HCT116 (cell line): Measurements from ENCODE around the gene ETFA. TPM values are rescaled to one million over a fixed set of nuclear protein-coding genes. Genes with fewer than 3 reads are reported as not detected.

Experiments used
- ATAC-seq: fragments of 200-7000 bp; cut with Tn5 transposase; 2 replicates; pipeline ENCODE4 v1.9.1; 2020; ENCODE audit warnings: mild to moderate bottlenecking, moderate library complexity
- BruUV-seq: library from RNA; stranded (reverse); fragments of 400-500 nt; replicated peaks from 2 replicates; lab custom pipeline; 2021; lab: Mats Ljungman, UMichigan
- CTCF ChIA-PET: fragments of 300-600 bp; sonication (Branson Sonifier 250); formaldehyde crosslinking; loops from one replicate; lab custom pipeline; 2021; ENCODE audit warnings: antibody characterized with exemption; lab: Charles Lee
- POLR2A ChIA-PET: fragments of 300-600, 350-600 bp; sonication (Branson Sonifier 250); formaldehyde crosslinking; loops from one replicate; lab custom pipeline; 2021; ENCODE audit warnings: antibody characterized with exemption; lab: Charles Lee
- RAD21 ChIA-PET, 2 experiments: fragments of 300-600 bp; sonication (Branson Sonifier 250); formaldehyde crosslinking; loops; one replicate each; lab custom pipeline; 2023; ENCODE audit warnings: low total read pairs in 2 of 2; ENCODE audit not compliant: uncharacterized antibody in 2 of 2, unreplicated experiment in 2 of 2, low non-redundant PET in 1 of 2; lab: Charles Lee
- DNase-seq: peaks from one replicate; pipeline ENCODE4 v3.0.0-alpha.2; 2010; ENCODE audit warnings: low read depth, low spot score
- H2AFZ ChIP-seq: fragments of 200-600 bp; shearing (Covaris generic), sonication (generic); 2 replicates; pipeline ENCODE4 v1.6.1; 2017; ENCODE audit warnings: low read depth, mixed run types, mixed read lengths, antibody characterized with exemption, low read length; ENCODE audit not compliant: poor library complexity, severe bottlenecking
- H3K27ac ChIP-seq: 2 replicates; pipeline ENCODE4 v1.5.1; 2012; ENCODE audit warnings: low read depth, low read length
- H3K27me3 ChIP-seq: fragments of 200-600 bp; sonication (generic); 2 replicates; pipeline ENCODE4 v1.6.1; 2016; ENCODE audit warnings: mixed run types, low read length, mixed read lengths; ENCODE audit not compliant: insufficient read depth
- H3K36me3 ChIP-seq, 2 experiments: fragments of 200-500 bp in 1 of 2; fragments of 200-600 bp in 1 of 2; sonication (Bioruptor generic) in 1 of 2; sonication (generic) in 1 of 2; 2 replicates each; pipeline versions ENCODE4 v1.5.1 to v1.6.1; 2014 to 2016; ENCODE audit warnings: low read length in 2 of 2, inconsistent platforms in 1 of 2, mixed read lengths in 1 of 2, mixed run types in 1 of 2; ENCODE audit not compliant: insufficient read depth in 2 of 2, control insufficient read depth in 1 of 2
- H3K4me1 ChIP-seq, 2 experiments: fragments of 200-600 bp in 1 of 2; sonication (generic) in 1 of 2; 2 replicates each; pipeline versions ENCODE4 v1.5.1 to v1.6.1; 2012 to 2017; ENCODE audit warnings: low read length in 2 of 2, inconsistent platforms in 1 of 2, mild to moderate bottlenecking in 1 of 2, mixed read lengths in 1 of 2, mixed run types in 1 of 2, moderate library complexity in 1 of 2; ENCODE audit not compliant: insufficient read depth in 2 of 2, control insufficient read depth in 1 of 2
- H3K4me2 ChIP-seq: fragments of 200-600 bp; sonication (generic); 2 replicates; pipeline ENCODE4 v1.6.1; 2017; ENCODE audit warnings: mixed run types, low read length, mixed read lengths
- H3K4me3 ChIP-seq, 2 experiments: fragments of 200-600 bp in 1 of 2; sonication (generic) in 1 of 2; replicated peaks in 1 of 2; 2 replicates each; pipeline ENCODE4 v1.5.1; 2011 to 2016; ENCODE audit warnings: low read length in 2 of 2, control low read depth in 1 of 2, low read depth in 1 of 2, mild to moderate bottlenecking in 1 of 2, mixed read lengths in 1 of 2, mixed run types in 1 of 2
- H3K79me2 ChIP-seq: fragments of 200-600 bp; sonication (generic); 2 replicates; pipeline ENCODE4 v1.6.1; 2017; ENCODE audit warnings: mild to moderate bottlenecking, mixed run types, low read length, moderate library complexity, mixed read lengths; ENCODE audit not compliant: insufficient read depth
- H3K9ac ChIP-seq: fragments of 200-600 bp; sonication (generic); 2 replicates; pipeline ENCODE4 v1.6.1; 2016; ENCODE audit warnings: low read length, mixed read lengths
- H3K9me2 ChIP-seq: fragments of 200-600 bp; sonication (generic), shearing (Covaris generic); 2 replicates; pipeline ENCODE4 v1.6.1; 2017; ENCODE audit warnings: mixed run types, mild to moderate bottlenecking, moderate library complexity; ENCODE audit not compliant: insufficient read depth
- H3K9me3 ChIP-seq, 2 experiments: fragments of 200-500 bp in 1 of 2; fragments of 200-600 bp in 1 of 2; sonication (Bioruptor generic) in 1 of 2; sonication (generic) in 1 of 2; 2 replicates each; pipeline ENCODE4 v1.6.1; 2014 to 2017; ENCODE audit warnings: low read length in 2 of 2, mixed read lengths in 2 of 2, inconsistent platforms in 1 of 2, low read depth in 1 of 2, mild to moderate bottlenecking in 1 of 2, mixed run types in 1 of 2, moderate library complexity in 1 of 2; ENCODE audit not compliant: control insufficient read depth in 1 of 2, insufficient read depth in 1 of 2
- H4K20me1 ChIP-seq: fragments of 200-600 bp; sonication (generic), shearing (Covaris generic); 2 replicates; pipeline ENCODE4 v1.6.1; 2017; ENCODE audit warnings: mixed run types, mild to moderate bottlenecking, moderate library complexity; ENCODE audit not compliant: insufficient read depth
- CBX3 ChIP-seq: IDR thresholded peaks from 2 replicates; pipeline ENCODE4 v1.6.1; 2012; ENCODE audit warnings: low read depth
- CEBPB ChIP-seq: IDR thresholded peaks from 2 replicates; pipeline ENCODE4 v1.6.1; 2012; ENCODE audit warnings: low read depth
- EGR1 ChIP-seq: IDR thresholded peaks from 2 replicates; pipeline ENCODE4 v1.6.1; 2012; ENCODE audit warnings: low read depth
- ELF1 ChIP-seq: IDR thresholded peaks from 2 replicates; pipeline ENCODE4 v1.6.1; 2012; ENCODE audit warnings: low read depth, borderline replicate concordance
- EZH2 ChIP-seq: fragments of 200-600 bp; sonication (generic); IDR thresholded peaks from 2 replicates; pipeline ENCODE4 v1.6.1; 2017; ENCODE audit warnings: antibody characterized with exemption, mixed run types
- EZH2phosphoT487 ChIP-seq: fragments of 200-600 bp; IDR thresholded peaks from 2 replicates; pipeline ENCODE4 v1.6.1; 2018; ENCODE audit warnings: antibody characterized with exemption, borderline replicate concordance
- FOSL1 ChIP-seq: IDR thresholded peaks from 2 replicates; pipeline ENCODE4 v1.6.1; 2012; ENCODE audit warnings: low read depth
- POLR2AphosphoS5 ChIP-seq: IDR thresholded peaks from 2 replicates; pipeline ENCODE4 v1.6.1; 2011; ENCODE audit warnings: mild to moderate bottlenecking, low read depth, low read length, moderate library complexity
- RAD21 ChIP-seq: IDR thresholded peaks from 2 replicates; pipeline ENCODE4 v1.6.1; 2012; ENCODE audit warnings: low read depth, mild to moderate bottlenecking
- REST ChIP-seq: IDR thresholded peaks from 2 replicates; pipeline ENCODE4 v1.6.1; 2012; ENCODE audit warnings: low read depth
- SIN3A ChIP-seq: IDR thresholded peaks from 2 replicates; pipeline ENCODE4 v1.6.1; 2012; ENCODE audit warnings: low read depth
- SRF ChIP-seq: IDR thresholded peaks from 2 replicates; pipeline ENCODE4 v1.6.1; 2012; ENCODE audit warnings: low read depth
- YY1 ChIP-seq: IDR thresholded peaks from 2 replicates; pipeline ENCODE4 v1.6.1; 2011; ENCODE audit warnings: low read length, low read depth, moderate library complexity, mild to moderate bottlenecking; ENCODE audit not compliant: insufficient replicate concordance; ENCODE audit errors: extremely low read depth
- ZFX ChIP-seq: fragments of 450-650 bp; IDR thresholded peaks from 2 replicates; pipeline ENCODE4 v1.6.1; 2017
- intact Hi-C: fragments of 100-400 bp; cut with micrococcal nuclease; formaldehyde crosslinking; loops from 2 replicates; pipeline ENCODE4 v1.10.0; 2022
- total RNA-seq: library from RNA; stranded (reverse); gene quantifications from one replicate; pipeline ENCODE4 v1.2.1, GENCODE V29; 2021; ENCODE audit not compliant: unreplicated experiment
- TF ChIP-seq, protein P1 (sequence below), 3 experiments: fragments of 200-600 bp in 1 of 3; sonication (generic) in 1 of 3; IDR thresholded peaks in 2 of 3; conservative IDR thresholded peaks in 1 of 3; 2 replicates each; pipeline ENCODE4 v1.5.1; 2012 to 2017; ENCODE audit warnings: low read depth in 2 of 3, low read length in 2 of 3, antibody characterized with exemption in 1 of 3, borderline replicate concordance in 1 of 3, control low read depth in 1 of 3, mild to moderate bottlenecking in 1 of 3, mixed read lengths in 1 of 3, mixed run types in 1 of 3, moderate library complexity in 1 of 3; ENCODE audit not compliant: insufficient read depth in 1 of 3
- TF ChIP-seq, protein P2 (sequence below): IDR thresholded peaks from 2 replicates; pipeline ENCODE4 v1.6.1; 2011; ENCODE audit warnings: mild to moderate bottlenecking, low read length, moderate library complexity; ENCODE audit not compliant: insufficient replicate concordance; ENCODE audit errors: extremely low read depth

Gene ETFA
- total RNA-seq, 1 experiment from 2014 or later: 144 TPM

DNA sequence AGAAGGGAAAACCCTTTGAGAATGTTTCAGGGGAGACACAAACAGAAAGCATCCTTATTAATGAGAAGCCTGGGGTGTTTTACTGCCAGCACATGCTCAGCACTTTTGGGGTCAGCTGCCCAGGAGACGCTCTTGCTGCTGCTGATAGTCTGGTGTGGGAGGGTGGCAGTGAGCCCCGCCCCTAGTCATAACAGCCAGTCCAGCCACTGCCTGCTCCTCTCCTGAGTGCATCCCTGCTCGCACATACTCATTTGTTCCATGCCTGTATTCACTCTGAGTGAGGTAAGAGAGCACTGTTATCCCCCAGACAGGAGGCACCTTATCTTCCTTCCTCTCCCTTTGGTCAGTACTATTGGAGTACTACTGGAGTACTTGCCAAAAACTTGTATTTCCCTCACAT, 101.3 kb downstream of the ETFA start:
- no peaks in the 10 kb centered on the region for H3K9me2 ChIP-seq
- H3K27ac ChIP-seq: no peak overlapping the region
- BruUV-seq: no TSS peak
- ChIA-PET CTCF (no interaction called here), RAD21 (no interaction called here), POLR2A (interaction anchor here (1.5 kb wide), 1 partner anchor 11 kb away, joined by 3 read pairs; no protein-coding TSS in a partner anchor)
- H3K4me1 ChIP-seq: no peaks in the 10 kb centered on the region
- intact Hi-C loops: no loop called here
- H4K20me1 ChIP-seq: no peaks in the 10 kb centered on the region
- no peaks in the 10 kb centered on the region for H3K9me3 ChIP-seq
- H3K79me2 ChIP-seq: no peaks in the 10 kb centered on the region
- no peak overlapping the region for H3K4me2 ChIP-seq
- no peaks in the 10 kb centered on the region for H3K27me3 ChIP-seq
- no peak overlapping the region for H3K9ac ChIP-seq
- no peak for ATAC-seq
- peaks cover 2 to 4% of the 10 kb centered on the region in 2 experiments; a peak in 2 of 4 replicates for H3K36me3 ChIP-seq
- H2AFZ ChIP-seq: no peak overlapping the region
- DNase-seq: no peak
- TF ChIP-seq REST: no peak
- TF ChIP-seq CEBPB: no peak
- TF ChIP-seq, protein P1, sequence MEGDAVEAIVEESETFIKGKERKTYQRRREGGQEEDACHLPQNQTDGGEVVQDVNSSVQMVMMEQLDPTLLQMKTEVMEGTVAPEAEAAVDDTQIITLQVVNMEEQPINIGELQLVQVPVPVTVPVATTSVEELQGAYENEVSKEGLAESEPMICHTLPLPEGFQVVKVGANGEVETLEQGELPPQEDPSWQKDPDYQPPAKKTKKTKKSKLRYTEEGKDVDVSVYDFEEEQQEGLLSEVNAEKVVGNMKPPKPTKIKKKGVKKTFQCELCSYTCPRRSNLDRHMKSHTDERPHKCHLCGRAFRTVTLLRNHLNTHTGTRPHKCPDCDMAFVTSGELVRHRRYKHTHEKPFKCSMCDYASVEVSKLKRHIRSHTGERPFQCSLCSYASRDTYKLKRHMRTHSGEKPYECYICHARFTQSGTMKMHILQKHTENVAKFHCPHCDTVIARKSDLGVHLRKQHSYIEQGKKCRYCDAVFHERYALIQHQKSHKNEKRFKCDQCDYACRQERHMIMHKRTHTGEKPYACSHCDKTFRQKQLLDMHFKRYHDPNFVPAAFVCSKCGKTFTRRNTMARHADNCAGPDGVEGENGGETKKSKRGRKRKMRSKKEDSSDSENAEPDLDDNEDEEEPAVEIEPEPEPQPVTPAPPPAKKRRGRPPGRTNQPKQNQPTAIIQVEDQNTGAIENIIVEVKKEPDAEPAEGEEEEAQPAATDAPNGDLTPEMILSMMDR (IDR thresholded peaks at IDR 0.05 in 2 of 3, conservative IDR thresholded peaks at IDR 0.05 in 1 of 3; ENCODE audit: borderline replicate concordance in 1 of 3, insufficient read depth in 1 of 3, low read depth in 2 of 3, low read length in 2 of 3): no peak
- TF ChIP-seq FOSL1: no peak
- TF ChIP-seq POLR2AphosphoS5: no peak
- TF ChIP-seq SIN3A: no peak
- no peak for TF ChIP-seq EZH2
- no peak for TF ChIP-seq EZH2phosphoT487
- TF ChIP-seq ZFX: no peak
- TF ChIP-seq CBX3: no peak
- TF ChIP-seq, protein P2, sequence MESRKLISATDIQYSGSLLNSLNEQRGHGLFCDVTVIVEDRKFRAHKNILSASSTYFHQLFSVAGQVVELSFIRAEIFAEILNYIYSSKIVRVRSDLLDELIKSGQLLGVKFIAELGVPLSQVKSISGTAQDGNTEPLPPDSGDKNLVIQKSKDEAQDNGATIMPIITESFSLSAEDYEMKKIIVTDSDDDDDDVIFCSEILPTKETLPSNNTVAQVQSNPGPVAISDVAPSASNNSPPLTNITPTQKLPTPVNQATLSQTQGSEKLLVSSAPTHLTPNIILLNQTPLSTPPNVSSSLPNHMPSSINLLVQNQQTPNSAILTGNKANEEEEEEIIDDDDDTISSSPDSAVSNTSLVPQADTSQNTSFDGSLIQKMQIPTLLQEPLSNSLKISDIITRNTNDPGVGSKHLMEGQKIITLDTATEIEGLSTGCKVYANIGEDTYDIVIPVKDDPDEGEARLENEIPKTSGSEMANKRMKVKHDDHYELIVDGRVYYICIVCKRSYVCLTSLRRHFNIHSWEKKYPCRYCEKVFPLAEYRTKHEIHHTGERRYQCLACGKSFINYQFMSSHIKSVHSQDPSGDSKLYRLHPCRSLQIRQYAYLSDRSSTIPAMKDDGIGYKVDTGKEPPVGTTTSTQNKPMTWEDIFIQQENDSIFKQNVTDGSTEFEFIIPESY: no peak
- no peak for TF ChIP-seq RAD21
- no peak for TF ChIP-seq SRF
- TF ChIP-seq YY1: no peak
- no peak for TF ChIP-seq EGR1
- no peak for TF ChIP-seq ELF1
- H3K4me3 ChIP-seq: no peak overlapping the region
